Measurements from ENCODE around the gene GRM2.
"Not testable (repeated sequence)": the region's sequence is repeated elsewhere in the genome, so short reads cannot be mapped to it uniquely, and the experiment has no call there.

The GRM2 gene

DNA sequence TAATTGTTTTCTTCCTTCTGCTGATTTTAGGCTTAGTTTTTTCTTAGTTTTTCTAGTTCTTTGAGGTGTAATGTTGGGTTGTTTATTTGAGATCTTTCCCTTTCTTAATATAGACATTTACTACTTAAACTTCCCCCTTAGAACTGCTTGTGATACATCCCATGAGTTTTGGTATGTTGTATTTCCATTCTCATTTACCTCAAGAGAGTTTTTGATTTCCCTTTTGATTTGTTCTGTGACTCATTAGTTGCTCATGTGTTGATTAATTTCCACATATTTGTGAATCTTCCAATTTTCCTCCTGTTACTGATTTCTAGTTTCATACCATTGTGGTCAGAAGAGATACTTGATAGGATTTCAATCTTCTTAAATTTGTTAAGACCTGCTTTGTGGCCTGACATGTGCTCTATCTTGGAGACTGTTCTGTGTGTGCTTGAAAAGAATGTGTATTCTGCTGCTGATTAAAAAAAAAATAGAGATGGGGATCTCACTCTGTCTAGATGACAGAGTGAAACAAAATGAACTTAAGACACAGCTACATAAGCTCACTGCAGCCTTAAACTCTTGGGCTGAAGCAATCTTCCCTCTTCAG, 22.3 kb downstream of the GRM2 start:
- no peak for DNase-seq (ENCODE audit: low spot score)

DNA sequence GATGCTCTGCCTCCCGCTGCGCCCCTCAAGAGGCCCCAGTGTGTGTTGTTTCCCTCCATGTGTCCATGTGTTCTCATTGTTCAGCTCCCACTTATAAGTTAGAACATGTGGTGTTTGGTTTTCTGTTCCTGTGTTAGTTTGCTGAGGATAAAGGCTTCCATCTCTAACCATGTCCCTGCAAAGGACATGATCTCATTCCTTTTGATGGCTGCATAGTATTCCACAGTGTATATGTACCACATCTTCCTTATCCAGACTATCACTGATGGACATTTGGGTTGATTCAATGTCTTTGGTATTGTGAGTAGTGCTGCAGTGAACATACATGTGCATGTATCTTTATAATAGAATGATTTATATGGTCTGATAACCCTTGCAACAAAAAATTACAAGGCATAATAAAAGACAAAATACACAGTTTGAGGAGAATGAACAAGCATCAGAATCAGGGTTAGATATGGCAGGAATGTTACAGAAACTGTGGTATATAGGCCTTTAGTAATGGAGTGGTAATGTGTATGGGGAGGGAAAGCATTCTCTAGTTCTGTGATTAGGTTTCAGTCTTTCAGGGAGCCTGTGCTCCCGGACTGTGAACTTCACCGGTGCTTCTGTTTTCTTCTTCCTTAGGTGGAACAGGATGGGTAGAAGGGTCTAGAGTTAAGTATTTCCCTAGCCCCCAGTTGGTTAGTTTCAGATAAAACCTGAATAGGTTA, 27.1 kb downstream of the GRM2 start:
- no peak for DNase-seq (ENCODE audit: low spot score)

DNA sequence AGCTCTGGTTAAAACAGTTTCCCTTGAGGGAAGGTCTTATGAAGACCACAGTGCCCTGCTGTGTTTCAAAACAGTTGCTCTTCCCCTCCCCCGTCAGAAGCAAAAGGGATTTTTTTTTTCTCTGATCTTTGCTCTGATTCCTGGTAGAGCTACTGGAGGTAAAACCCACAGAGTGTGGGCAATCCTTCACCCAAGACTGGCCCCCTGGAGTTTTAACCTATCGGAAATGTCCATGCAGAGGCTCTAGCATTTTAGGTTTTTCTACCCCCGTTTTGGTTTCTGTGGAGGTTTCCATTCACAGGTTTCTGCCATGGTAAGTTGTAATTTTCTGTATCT, 27.7 kb downstream of the GRM2 start:
- no peak for DNase-seq (ENCODE audit: low spot score)

DNA sequence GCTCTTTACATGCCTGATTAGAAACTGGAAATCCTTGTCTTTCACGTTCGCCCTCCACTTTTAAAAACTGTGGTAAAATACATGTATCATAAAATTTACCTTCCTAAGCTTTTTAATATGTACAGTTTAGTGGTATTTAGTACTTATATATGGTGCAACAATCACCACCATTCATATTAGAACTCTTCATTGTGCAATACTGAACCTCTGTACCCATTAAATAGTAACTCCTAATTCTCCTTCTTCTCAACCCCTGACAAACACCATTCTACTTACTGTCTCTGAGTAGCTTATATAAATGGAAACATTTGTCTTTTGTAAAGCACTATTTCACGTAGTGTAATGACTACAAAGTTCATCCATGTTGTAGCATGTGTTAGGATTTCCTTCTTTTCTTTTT, 28.2 kb downstream of the GRM2 start:
- no peak for DNase-seq (ENCODE audit: low spot score)

DNA sequence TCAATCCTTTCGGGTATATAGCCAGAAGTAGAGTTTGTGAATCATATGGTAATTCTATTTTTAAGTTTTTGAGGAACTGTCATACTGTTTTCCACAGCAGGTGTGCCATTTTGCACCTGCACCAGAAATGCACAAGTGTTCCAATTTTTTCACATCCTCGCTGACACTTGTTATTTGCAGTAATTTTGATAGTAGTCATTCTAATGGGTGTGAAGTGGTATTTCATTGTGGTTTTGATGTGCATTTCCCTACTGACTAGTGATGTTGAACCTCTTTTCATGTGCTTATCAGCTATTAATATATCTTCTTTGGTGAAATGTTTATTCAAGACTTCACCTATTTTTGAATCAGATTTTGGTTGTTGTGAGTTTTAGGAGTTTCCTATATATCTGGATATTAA, 29.1 kb downstream of the GRM2 start:
- no peak for DNase-seq (ENCODE audit: low spot score)

DNA sequence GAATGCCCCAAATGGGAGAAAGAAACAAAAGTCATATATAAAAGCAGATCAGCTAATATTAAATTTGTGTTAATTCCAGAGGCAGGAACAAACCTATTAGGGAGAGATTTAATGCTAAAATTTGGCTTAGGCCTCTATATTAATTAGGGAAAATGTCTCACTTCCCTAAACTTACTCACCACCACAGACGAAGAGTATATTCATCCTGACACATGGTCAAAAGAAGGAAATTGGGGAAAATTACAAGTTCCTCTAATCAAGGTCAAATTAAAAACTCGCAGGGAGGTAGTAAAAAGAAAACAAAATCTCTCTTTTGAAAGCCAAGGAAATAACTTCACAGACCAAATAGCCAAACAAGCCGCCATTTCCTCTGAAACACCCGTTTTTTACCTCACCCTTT, 32.2 kb downstream of the GRM2 start:
- no peak for DNase-seq (ENCODE audit: low spot score)

DNA sequence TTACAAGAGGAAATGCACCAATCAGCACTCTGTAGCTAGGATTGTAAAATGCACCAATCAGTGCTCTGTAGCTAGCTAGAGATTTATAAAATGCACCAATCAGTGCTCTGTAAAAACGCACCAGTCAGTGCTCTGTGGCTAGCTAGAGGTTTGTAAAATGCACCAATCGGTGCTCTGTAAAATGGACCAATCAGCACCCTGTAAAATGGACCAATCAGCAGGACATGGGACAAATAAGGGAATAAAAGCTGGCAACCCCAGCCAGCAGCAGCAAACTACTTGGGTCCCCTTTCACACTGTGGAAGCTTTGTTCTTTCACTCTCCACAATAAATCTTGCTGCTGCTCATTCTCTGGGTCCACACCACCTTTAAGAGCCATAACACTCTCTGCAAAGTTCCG, 35.5 kb downstream of the GRM2 start:
- not testable (repeated sequence) for DNase-seq (ENCODE audit: low spot score)

DNA sequence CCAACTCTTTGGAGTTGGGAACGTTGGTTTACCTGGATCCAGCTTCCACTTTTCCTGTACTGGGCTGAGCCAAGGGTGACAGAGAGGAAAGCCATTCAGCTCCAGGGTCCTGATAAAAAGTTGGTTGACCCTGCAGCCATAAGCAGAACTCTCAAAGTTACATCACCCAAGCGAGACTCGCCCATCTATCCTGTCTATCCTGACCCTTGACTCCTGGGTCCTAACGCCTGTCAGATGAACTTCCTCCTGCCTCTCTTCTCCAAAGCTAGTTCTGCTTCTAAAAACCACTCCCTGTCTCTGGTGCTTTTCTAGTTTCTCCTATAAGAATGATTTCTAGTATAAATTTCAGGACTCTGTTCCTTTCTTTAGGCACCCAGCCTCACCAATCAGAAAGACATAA, 36.1 kb downstream of the GRM2 start:
- not testable (repeated sequence) for DNase-seq (ENCODE audit: low spot score)

DNA sequence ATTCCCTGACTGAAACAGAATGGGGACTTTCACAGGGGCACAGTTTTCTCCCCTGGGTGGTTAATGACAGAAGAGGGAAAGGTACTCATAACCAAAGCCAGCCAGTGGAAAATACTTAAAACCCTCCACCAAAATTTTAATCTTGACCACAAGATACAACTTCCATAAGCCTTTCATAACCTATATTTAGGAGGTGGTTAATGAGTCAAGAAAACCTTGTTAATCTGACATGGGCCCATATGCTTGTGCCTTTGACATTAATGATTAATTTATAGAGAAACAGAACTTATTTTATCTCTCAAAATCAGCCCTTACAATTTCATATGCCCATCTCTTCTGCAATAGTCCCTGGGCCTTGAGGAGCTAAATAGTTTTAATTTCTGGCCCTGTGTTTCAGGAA, 41.0 kb downstream of the GRM2 start:
- no peak for DNase-seq (ENCODE audit: low spot score)

DNA sequence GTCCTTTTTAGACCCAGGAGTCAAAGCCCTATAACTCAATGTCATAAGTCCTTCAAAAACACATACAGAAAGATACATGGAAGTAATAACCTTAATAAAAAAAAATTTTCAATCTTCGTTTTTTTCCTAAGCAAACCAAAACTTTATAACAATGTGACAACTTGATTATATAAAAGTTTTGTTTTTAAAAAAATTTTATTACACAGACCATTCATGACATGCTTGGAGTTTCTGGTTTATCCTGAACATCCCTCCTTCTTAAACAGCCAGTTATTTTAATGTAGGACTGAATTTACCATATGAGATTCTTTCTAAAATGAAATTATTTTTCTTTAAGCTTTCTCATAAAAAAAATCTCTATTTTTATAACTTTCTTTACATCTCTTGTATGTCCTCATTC, 41.5 kb downstream of the GRM2 start:
- no peak for DNase-seq (ENCODE audit: low spot score)

DNA sequence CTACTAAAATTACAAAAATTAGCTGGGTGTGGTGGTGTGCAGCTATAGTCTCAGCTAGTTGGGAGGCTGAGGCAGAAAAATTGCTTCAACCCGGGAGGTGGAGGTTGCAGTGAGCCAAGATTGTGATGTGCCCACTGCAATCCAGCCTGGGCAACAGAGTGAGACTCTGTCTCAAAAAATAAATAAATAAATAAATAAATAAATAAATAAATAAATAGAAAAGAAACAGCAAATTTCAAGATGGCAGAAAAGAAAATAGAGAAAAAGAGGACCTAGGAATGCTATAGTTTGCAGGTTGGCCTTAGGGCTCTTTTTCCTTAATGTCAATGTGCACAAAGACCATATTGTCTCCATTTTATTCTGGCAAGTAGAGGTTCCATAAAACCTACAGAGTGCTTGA, 44.0 kb downstream of the GRM2 start:
- no peak for DNase-seq (ENCODE audit: low spot score)

DNA sequence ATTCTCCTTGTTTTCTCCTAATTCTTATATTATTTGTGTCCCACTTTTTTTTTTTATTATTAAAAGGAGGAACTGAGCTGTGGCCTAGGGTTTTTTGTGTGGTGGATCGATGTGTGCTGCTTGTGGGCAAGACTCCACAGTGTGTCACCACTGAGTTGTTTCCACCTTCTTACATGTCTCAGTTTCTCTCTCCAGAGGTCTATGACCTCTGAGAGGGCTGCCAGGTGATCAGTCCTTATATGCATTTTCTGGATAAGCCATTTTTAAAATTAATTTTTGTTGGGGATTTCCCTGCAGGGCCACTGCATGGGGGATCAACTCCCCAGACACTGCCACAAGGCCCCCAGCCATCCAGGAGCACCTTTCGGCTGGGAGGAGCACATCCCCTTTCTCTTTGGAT, 44.4 kb downstream of the GRM2 start:
- no peak for DNase-seq (ENCODE audit: low spot score)

DNA sequence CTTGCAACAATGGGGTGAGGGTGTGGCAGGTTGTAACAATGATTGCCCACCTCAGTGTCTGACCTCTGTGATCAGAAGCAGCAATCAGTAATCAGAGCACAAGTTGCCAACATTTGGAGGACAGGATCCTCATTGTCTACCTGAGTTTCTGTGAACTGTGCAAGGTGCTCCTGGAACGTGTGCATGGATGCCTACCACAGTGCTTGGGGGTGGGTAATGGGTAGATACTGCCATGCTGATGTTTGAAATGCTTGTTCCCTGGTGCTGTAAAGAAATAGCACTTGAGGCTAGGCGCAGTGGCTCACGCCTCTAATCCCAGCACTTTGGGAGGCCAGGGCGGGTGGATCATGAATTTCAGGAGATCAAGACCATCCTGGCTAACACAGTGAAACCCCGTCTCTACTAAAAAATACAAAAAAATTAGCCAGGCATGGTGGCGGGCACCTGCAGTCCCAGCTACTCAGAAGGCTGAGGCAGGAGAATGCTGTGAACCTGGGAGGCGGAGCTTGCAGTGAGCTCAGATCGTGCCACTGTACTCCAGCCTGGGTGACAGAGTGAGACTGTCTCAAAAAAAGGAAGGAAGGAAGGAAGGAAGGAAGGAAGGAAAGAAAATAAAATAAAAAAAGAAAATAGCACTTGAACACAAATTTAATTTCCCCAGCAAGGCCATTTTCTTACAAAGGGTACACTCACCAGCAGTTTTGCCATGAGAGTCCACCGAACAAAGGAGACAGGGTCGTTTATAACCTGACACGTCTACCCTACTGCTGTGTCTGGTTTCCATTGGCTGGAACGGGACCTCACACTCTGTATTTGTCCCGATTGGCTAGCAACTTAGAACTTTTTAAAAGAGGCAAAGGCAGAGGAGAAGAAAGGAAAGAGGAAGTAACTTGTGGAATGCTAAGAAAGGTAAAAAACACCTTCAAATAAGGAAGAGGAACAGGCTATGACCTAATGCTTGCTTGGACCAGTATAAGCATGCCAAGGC, 47.2 kb downstream of the GRM2 start:
- DNase-seq (ENCODE audit: low spot score): not testable (repeated sequence)

DNA sequence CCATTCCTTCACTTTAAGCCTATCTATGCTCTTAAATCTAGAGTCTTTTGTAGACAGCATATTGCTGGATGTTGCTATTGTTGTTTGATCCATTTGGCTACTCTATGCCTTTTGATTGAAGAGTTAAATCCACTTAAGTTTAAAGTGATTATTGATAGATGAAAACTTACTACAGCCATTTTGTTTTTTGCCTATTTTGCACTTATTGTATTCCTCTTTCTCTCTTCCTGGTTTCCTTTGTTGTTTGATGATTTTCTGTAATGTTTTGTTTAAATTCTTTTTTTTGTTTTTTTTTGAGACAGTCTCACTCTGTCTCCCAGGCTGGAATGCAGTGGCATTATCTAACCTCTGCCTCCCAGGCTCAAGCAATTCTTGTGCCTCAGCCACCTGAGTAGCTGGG, 52.3 kb downstream of the GRM2 start:
- DNase-seq (ENCODE audit: low spot score): no peak

All from COLO829 (cell line).